HUES48 (cell line): Measurements from ENCODE around the gene IQGAP2.

Experiments used
- H3K27ac ChIP-seq: one replicate; pipeline ENCODE4 v1.7.0; 2013; ENCODE audit warnings: low read depth, low read length, inconsistent platforms
- H3K27me3 ChIP-seq: 2 replicates; pipeline ENCODE4 v1.6.1; 2013; ENCODE audit warnings: mild to moderate bottlenecking, low read length; ENCODE audit not compliant: control insufficient read depth, insufficient read depth
- H3K36me3 ChIP-seq: 2 replicates; pipeline ENCODE4 v1.6.1; 2013; ENCODE audit warnings: low read length; ENCODE audit not compliant: control insufficient read depth, insufficient read depth
- H3K4me1 ChIP-seq: 2 replicates; pipeline ENCODE4 v1.6.1; 2013; ENCODE audit warnings: mild to moderate bottlenecking, low read length; ENCODE audit not compliant: control insufficient read depth, insufficient read depth
- H3K4me3 ChIP-seq: 2 replicates; pipeline ENCODE4 v1.5.1; 2013; ENCODE audit warnings: mild to moderate bottlenecking, low read depth, low read length
- H3K9ac ChIP-seq: 2 replicates; pipeline ENCODE4 v1.6.1; 2013; ENCODE audit warnings: mild to moderate bottlenecking, low read depth, low read length, moderate library complexity
- H3K9me3 ChIP-seq: 2 replicates; pipeline ENCODE4 v1.6.1; 2013; ENCODE audit warnings: low read length; ENCODE audit not compliant: control insufficient read depth, insufficient read depth

Gene IQGAP2

GRCh38 chr5:76525956-76526355 lies 122.9 kb downstream of the IQGAP2 start:
- H3K4me1 ChIP-seq = peaks cover 64% of the 10 kb centered on the region
- H3K27ac ChIP-seq = no peak overlapping the region
- no peaks in the 10 kb centered on the region for H3K9me3 ChIP-seq
- no peak overlapping the region for H3K9ac ChIP-seq
- H3K27me3 ChIP-seq = no peaks in the 10 kb centered on the region
- no peak overlapping the region for H3K4me3 ChIP-seq
- no peaks in the 10 kb centered on the region for H3K36me3 ChIP-seq

GRCh38 chr5:76526950-76527583 lies 124.0 kb downstream of the IQGAP2 start:
- H3K4me1 ChIP-seq = peaks cover 62% of the 10 kb centered on the region
- H3K27me3 ChIP-seq = no peaks in the 10 kb centered on the region

GRCh38 chr5:76527685-76528161 lies 124.6 kb downstream of the IQGAP2 start:
- Histone ChIP-seq H3K27me3 (no peaks in the 10 kb centered on the region), H3K9me3 (no peaks in the 10 kb centered on the region), H3K36me3 (no peaks in the 10 kb centered on the region), H3K9ac (no peak overlapping the region), H3K4me1 (peaks cover 57% of the 10 kb centered on the region), H3K4me3 (no peak overlapping the region), H3K27ac (no peak overlapping the region)

More at GRCh38 chr5:76526950-76527583, 124.0 kb downstream of the IQGAP2 start:
- Histone ChIP-seq H3K9me3 (no peaks in the 10 kb centered on the region), H3K27ac (no peak overlapping the region), H3K9ac (no peak overlapping the region), H3K36me3 (no peaks in the 10 kb centered on the region), H3K4me3 (no peak overlapping the region)

- Histone ChIP-seq H3K36me3 (no peaks in the 10 kb centered on the region), H3K9ac (no peak overlapping the region), H3K9me3 (no peaks in the 10 kb centered on the region), H3K27ac (no peak overlapping the region), H3K4me1 (peaks cover 50% of the 10 kb centered on the region), H3K4me3 (no peak overlapping the region), H3K27me3 (no peaks in the 10 kb centered on the region)
Measured at GRCh38 chr5:76528547-76529331, 125.7 kb downstream of the IQGAP2 start.

- Histone ChIP-seq H3K9me3 (no peaks in the 10 kb centered on the region), H3K9ac (no peak overlapping the region), H3K36me3 (no peaks in the 10 kb centered on the region), H3K27ac (no peak overlapping the region), H3K4me1 (peaks cover 40% of the 10 kb centered on the region), H3K4me3 (no peak overlapping the region), H3K27me3 (no peaks in the 10 kb centered on the region)
Measured at GRCh38 chr5:76529464-76530344, 126.6 kb downstream of the IQGAP2 start.

- H3K27ac ChIP-seq = no peak overlapping the region
- H3K27me3 ChIP-seq = no peaks in the 10 kb centered on the region
- peaks cover 27% of the 10 kb centered on the region for H3K4me1 ChIP-seq
- no peak overlapping the region for H3K4me3 ChIP-seq
- H3K9ac ChIP-seq = no peak overlapping the region
- H3K36me3 ChIP-seq = no peaks in the 10 kb centered on the region
- H3K9me3 ChIP-seq = no peaks in the 10 kb centered on the region
Measured at GRCh38 chr5:76532052-76532451, 129.0 kb downstream of the IQGAP2 start.

GRCh38 chr5:76532973-76533372 lies 129.9 kb downstream of the IQGAP2 start:
- Histone ChIP-seq H3K27ac (no peak overlapping the region), H3K36me3 (no peaks in the 10 kb centered on the region), H3K4me1 (peaks cover 24% of the 10 kb centered on the region), H3K9me3 (no peaks in the 10 kb centered on the region), H3K9ac (no peak overlapping the region), H3K4me3 (no peak overlapping the region), H3K27me3 (no peaks in the 10 kb centered on the region)

GRCh38 chr5:76535577-76535976 lies 132.5 kb downstream of the IQGAP2 start:
- Histone ChIP-seq H3K9ac (no peak overlapping the region), H3K4me1 (peaks cover 16% of the 10 kb centered on the region), H3K36me3 (no peaks in the 10 kb centered on the region), H3K9me3 (no peaks in the 10 kb centered on the region), H3K27me3 (no peaks in the 10 kb centered on the region), H3K27ac (no peak overlapping the region), H3K4me3 (no peak overlapping the region)

- Histone ChIP-seq H3K36me3 (no peaks in the 10 kb centered on the region), H3K4me1 (peaks cover 16% of the 10 kb centered on the region), H3K4me3 (no peak overlapping the region), H3K9me3 (no peaks in the 10 kb centered on the region), H3K27me3 (no peaks in the 10 kb centered on the region), H3K27ac (no peak overlapping the region), H3K9ac (no peak overlapping the region)
Measured at GRCh38 chr5:76537073-76537543, 134.0 kb downstream of the IQGAP2 start.

GRCh38 chr5:76542241-76542640 lies 139.2 kb downstream of the IQGAP2 start:
- Histone ChIP-seq H3K4me1 (peaks cover 5% of the 10 kb centered on the region), H3K9ac (no peak overlapping the region), H3K9me3 (no peaks in the 10 kb centered on the region), H3K36me3 (no peaks in the 10 kb centered on the region), H3K4me3 (no peak overlapping the region), H3K27ac (no peak overlapping the region), H3K27me3 (no peaks in the 10 kb centered on the region)
